Nephron (organoid): ENCODE measurements around the gene PAFAH1B1.

Source experiments
- H3K27ac Mint-ChIP-seq, 3 experiments: 2 replicates each; pipeline ENCODE4 v1.8.0; 2020; ENCODE audit warnings: mixed read lengths in 3 of 3, mild to moderate bottlenecking in 2 of 3, moderate library complexity in 1 of 3
- H3K27me3 Mint-ChIP-seq: 2 replicates; pipeline ENCODE4 v1.8.0; 2021; ENCODE audit warnings: low read depth, mild to moderate bottlenecking, moderate library complexity, mixed read lengths
- H3K36me3 Mint-ChIP-seq: 2 replicates; pipeline ENCODE4 v1.8.0; 2020; ENCODE audit warnings: low read depth, mixed read lengths
- H3K4me1 Mint-ChIP-seq: 2 replicates; pipeline ENCODE4 v1.8.0; 2020; ENCODE audit warnings: mixed read lengths
- H3K4me3 Mint-ChIP-seq, 3 experiments: 2 replicates each; pipeline ENCODE4 v1.8.0; 2020; ENCODE audit warnings: mild to moderate bottlenecking in 3 of 3, mixed read lengths in 3 of 3, moderate library complexity in 2 of 3
- H3K9me3 Mint-ChIP-seq: 2 replicates; pipeline ENCODE4 v1.8.0; 2020; ENCODE audit warnings: mixed read lengths
- CTCF ChIP-seq, 3 experiments: fragments of 200-600 bp; sonication (generic); IDR thresholded peaks; one replicate each; pipeline ENCODE4 v1.5.0; 2021; ENCODE audit warnings: antibody characterized with exemption in 3 of 3; ENCODE audit not compliant: unreplicated experiment in 3 of 3

The PAFAH1B1 gene

GRCh38 chr17:2701161-2701995 lies 107.9 kb downstream of the PAFAH1B1 start:
- no peaks in the 10 kb centered on the region for H3K27me3 Mint-ChIP-seq
- no peaks in the 10 kb centered on the region for H3K9me3 Mint-ChIP-seq

GRCh38 chr17:2701996-2702741 lies 108.7 kb downstream of the PAFAH1B1 start:
- H3K36me3 Mint-ChIP-seq: peaks cover 4% of the 10 kb centered on the region
- H3K4me3 Mint-ChIP-seq: no peak overlapping the region
- H3K27me3 Mint-ChIP-seq: no peaks in the 10 kb centered on the region

More at GRCh38 chr17:2701161-2701995, 107.9 kb downstream of the PAFAH1B1 start:
- Mint-ChIP-seq H3K36me3 (peaks cover 4% of the 10 kb centered on the region), H3K27ac (no peak overlapping the region), H3K4me3 (no peak overlapping the region), H3K4me1 (no peaks in the 10 kb centered on the region)
- TF ChIP-seq CTCF (IDR thresholded peaks at IDR 0.05; ENCODE audit: unreplicated experiment in 3 of 3): no peak

GRCh38 chr17:2703181-2703580 lies 109.7 kb downstream of the PAFAH1B1 start:
- no peak overlapping the region for H3K27ac Mint-ChIP-seq
- no peaks in the 10 kb centered on the region for H3K9me3 Mint-ChIP-seq
- no peak for TF ChIP-seq CTCF (IDR thresholded peaks at IDR 0.05; ENCODE audit: unreplicated experiment in 3 of 3)
- H3K4me3 Mint-ChIP-seq: no peak overlapping the region
- peaks cover 4% of the 10 kb centered on the region for H3K36me3 Mint-ChIP-seq
- H3K4me1 Mint-ChIP-seq: peaks cover under 1% of the 10 kb centered on the region
- no peaks in the 10 kb centered on the region for H3K27me3 Mint-ChIP-seq

More at GRCh38 chr17:2701996-2702741, 108.7 kb downstream of the PAFAH1B1 start:
- Mint-ChIP-seq H3K9me3 (no peaks in the 10 kb centered on the region), H3K27ac (no peak overlapping the region), H3K4me1 (no peaks in the 10 kb centered on the region)
- TF ChIP-seq CTCF (IDR thresholded peaks at IDR 0.05; ENCODE audit: unreplicated experiment in 3 of 3): no peak

DNA sequence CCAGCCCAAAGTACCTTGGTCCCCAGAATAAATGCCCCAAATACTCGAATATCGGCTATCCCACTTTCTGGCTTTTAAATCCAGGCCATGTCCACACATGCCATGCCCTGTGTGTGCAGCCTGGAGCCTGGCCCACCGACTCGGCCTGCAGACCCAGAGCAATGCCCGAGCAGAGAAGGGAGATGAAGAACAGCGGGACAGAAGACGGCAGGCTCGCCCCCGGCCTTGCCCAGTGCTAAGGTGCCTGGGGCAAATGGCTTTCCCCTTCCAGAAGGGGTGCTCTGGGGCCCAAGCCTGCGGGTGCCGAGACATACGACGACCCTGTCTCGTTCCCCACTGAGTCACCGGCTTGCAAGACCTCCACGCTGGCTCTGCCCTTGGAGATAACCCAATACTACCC lies 110.2 kb downstream of the PAFAH1B1 start:
- no peak for TF ChIP-seq CTCF (IDR thresholded peaks at IDR 0.05; ENCODE audit: unreplicated experiment in 3 of 3)
- no peaks in the 10 kb centered on the region for H3K9me3 Mint-ChIP-seq
- peaks cover 4% of the 10 kb centered on the region for H3K36me3 Mint-ChIP-seq
- no peak overlapping the region for H3K27ac Mint-ChIP-seq
- no peak overlapping the region for H3K4me3 Mint-ChIP-seq
- peaks cover 3% of the 10 kb centered on the region for H3K4me1 Mint-ChIP-seq
- no peaks in the 10 kb centered on the region for H3K27me3 Mint-ChIP-seq

DNA sequence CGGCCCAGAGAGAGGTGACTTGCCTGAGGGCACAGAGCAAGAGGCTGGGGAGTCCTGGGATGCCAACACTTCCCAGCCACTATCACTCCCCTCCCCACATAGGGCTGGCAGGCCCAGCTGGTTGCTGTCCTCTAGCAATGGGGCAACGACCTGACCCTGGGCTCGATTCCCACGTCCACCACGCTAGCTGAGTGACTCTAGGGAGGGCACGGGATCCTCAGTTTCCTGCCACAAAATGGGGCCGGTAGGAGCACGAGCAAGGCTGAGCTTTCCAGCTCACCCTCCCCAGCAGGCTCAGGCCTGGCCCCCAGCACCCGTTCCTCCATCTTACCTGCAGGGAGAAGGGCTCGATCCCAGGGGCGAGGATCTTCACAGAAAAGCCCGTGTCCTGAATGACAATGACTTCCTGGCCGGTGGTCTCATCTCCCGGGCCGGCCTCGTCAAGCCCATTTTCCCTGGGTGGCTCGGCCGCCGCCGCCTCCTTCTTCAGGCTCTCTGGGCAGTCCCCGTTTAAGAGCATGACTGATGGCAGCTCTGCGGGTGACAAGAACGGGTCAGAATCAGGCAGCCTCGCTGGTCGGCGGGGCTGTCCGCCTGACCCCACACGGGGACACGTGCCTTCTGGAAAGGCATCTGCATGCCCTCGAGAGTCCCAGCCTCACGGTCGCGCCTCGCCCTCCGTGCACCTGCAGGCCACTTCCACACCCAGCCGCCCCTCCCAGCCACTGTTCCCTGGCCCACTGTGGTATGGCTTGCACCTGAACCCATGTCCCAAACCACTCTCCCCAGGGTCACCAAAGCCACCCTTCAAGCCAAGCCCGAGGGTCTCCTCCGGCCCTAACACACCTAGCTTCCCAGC lies 110.8 kb downstream of the PAFAH1B1 start:
- Mint-ChIP-seq H3K9me3 (no peaks in the 10 kb centered on the region), H3K36me3 (peaks cover 4% of the 10 kb centered on the region), H3K4me1 (peaks cover 10% of the 10 kb centered on the region), H3K4me3 (no peak overlapping the region), H3K27ac (no peak overlapping the region), H3K27me3 (no peaks in the 10 kb centered on the region)
- no peak for TF ChIP-seq CTCF (IDR thresholded peaks at IDR 0.05; ENCODE audit: unreplicated experiment in 3 of 3)
